Sigmoid colon (tissue), 4 donors: ENCODE measurements around the gene TMEM14C.

Experiments used
- CTCF ChIP-seq, 4 experiments: fragments of 450-650 bp in 3 of 4; fragments of 200-600 bp in 1 of 4; IDR thresholded peaks; one replicate each; pipeline ENCODE4 v1.5.1; 2016 to 2019; ENCODE audit warnings: antibody characterized with exemption in 4 of 4, mild to moderate bottlenecking in 3 of 4, moderate library complexity in 2 of 4
- EP300 ChIP-seq, 4 donors: sonication (generic); formaldehyde crosslinking; IDR thresholded peaks; one replicate each; pipeline ENCODE4 v1.6.1; 2017; ENCODE audit warnings: antibody characterized with exemption in 4 of 4
- POLR2A ChIP-seq, 2 donors: fragments of 450-650 bp; IDR thresholded peaks; one replicate each; pipeline ENCODE4 v1.6.1; 2016; ENCODE audit warnings: antibody characterized with exemption in 2 of 2, mild to moderate bottlenecking in 2 of 2, moderate library complexity in 2 of 2
- POLR2AphosphoS5 ChIP-seq, 4 donors: sonication (generic); formaldehyde crosslinking; IDR thresholded peaks; one replicate each; pipeline ENCODE4 v1.6.1; 2017; ENCODE audit warnings: antibody characterized with exemption in 4 of 4

DNA sequence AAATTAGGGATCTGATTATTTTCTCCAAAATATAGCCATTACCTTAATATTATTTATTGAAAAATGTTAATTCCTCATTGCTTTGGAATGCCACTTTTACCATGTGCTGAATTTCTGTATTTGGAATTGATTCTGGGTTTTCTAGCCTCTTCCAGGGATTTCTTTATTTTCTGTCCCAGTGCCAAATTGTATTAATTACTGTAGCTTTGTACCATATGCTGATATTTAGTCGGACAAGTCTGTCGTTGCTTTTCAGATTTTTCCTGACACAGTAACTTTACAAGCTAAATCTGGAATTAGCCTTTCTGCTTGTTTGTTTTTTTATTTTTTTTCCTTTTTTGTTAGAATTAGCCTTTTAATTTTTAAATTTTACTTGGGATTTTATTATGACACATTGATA lies 13.9 kb downstream of the TMEM14C start:
- TF ChIP-seq CTCF (IDR thresholded peaks at IDR 0.05) (no peak), EP300 (IDR thresholded peaks at IDR 0.05) (no peak), POLR2AphosphoS5 (IDR thresholded peaks at IDR 0.05) (no peak), POLR2A (IDR thresholded peaks at IDR 0.05) (no peak)
